A549 treated with AZD2906 at 1 μM for 4 hours (cell line): ENCODE results near the gene CCDC85B. TPM values are rescaled to one million over a fixed set of nuclear protein-coding genes. Genes with fewer than 3 reads are reported as not detected.

ENCODE experiments used
- total RNA-seq: library from RNA; stranded (reverse); fragments of 200-300 nt; extraction: Qiagen RNA extraction; gene quantifications from 5 replicates; pipeline ENCODE4 v1.2.3, GENCODE V29; 2022

Gene CCDC85B
- total RNA-seq, result 21.8 to 44.1 TPM (median 43.2 TPM) in 5 replicates

DNA sequence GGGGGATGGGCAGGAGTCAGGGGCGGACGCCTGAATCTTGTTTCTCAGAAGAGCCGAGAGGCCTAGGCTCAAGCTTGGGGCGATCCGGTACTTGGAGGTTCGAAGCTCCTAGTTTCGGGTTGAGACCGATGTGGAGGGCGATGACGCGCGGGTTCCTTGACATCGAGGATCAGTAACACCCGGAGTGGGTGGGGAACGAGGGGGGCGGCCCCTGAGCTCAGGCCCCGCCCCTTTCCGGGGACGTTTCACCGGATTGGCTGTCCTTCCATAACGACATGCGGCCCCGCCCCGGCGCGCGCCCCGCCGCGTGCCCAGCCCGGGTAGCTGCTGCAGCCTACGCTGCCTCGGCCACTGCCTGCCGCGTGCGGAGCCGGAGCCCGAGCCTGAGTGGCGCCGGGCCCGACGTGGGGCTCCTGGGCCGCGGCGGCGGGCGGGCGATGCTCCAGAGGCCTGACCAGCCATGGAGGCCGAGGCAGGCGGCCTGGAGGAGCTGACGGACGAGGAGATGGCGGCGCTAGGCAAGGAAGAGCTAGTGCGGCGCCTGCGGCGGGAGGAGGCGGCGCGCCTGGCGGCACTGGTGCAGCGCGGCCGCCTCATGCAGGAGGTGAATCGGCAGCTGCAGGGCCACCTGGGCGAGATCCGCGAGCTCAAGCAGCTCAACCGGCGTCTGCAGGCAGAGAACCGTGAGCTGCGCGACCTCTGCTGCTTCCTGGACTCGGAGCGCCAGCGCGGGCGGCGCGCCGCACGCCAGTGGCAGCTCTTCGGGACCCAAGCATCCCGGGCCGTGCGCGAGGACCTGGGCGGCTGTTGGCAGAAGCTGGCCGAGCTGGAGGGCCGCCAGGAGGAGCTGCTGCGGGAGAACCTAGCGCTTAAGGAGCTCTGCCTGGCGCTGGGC lies at the start of gene CCDC85B:
CCDC85B (plus strand) TSS at position 350 of the 895 bp plus-strand sequence; CDS start at position 461, 111 bp downstream.

GRCh38 chr11:65857853-65858680 lies 32.4 kb upstream of the CCDC85B start, which contains the start of gene CFL1:
CFL1 (minus strand) TSS chr11:65858180; CDS start chr11:65858099, 81 bp downstream.

DNA sequence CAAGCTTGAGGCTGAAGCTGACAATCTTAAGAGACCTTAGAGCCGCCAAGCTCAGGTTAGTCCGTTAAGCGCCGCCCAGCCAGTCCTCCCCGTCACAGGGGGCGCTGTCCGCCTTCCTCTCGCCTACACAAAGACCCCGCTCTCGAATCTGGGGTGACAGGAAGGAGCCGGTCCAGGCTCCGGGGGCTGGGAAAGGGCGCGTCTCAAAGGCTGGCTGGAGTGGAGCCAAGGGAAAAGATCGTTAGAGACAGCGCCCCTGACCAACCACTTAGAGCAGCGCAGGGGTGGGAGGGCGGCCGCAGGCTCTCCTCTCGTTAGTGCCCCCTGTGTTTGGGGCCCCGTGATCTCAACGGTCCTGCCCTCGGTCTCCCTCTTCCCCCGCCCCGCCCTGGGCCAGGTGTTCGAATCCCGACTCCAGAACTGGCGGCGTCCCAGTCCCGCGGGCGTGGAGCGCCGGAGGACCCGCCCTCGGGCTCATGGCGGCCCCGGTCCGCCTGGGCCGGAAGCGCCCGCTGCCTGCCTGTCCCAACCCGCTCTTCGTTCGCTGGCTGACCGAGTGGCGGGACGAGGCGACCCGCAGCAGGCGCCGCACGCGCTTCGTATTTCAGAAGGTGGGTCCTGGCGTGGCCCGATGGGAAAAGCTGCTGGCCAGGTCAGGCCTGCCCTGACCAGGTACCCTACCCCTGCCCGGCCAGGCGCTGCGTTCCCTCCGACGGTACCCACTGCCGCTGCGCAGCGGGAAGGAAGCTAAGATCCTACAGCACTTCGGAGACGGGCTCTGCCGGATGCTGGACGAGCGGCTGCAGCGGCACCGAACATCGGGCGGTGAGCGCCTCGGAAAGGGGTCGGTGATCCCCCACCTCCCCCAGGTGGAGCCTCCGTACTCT lies 30.0 kb upstream of the CCDC85B start, which contains the start of gene MUS81:
MUS81 (plus strand) TSS at position 156 of the 887 bp plus-strand sequence; CDS start at position 477, 321 bp downstream.

GRCh38 chr11:65872586-65873317 lies 17.7 kb upstream of the CCDC85B start, which contains the start of gene EFEMP2:
EFEMP2 (minus strand) TSS chr11:65872800; CDS start chr11:65872354, 446 bp downstream.

GRCh38 chr11:65879617-65880016 lies 10.9 kb upstream of the CCDC85B start, which contains the start of gene CTSW:
CTSW (plus strand) TSS chr11:65879837; CDS start chr11:65879855, 18 bp downstream.

DNA sequence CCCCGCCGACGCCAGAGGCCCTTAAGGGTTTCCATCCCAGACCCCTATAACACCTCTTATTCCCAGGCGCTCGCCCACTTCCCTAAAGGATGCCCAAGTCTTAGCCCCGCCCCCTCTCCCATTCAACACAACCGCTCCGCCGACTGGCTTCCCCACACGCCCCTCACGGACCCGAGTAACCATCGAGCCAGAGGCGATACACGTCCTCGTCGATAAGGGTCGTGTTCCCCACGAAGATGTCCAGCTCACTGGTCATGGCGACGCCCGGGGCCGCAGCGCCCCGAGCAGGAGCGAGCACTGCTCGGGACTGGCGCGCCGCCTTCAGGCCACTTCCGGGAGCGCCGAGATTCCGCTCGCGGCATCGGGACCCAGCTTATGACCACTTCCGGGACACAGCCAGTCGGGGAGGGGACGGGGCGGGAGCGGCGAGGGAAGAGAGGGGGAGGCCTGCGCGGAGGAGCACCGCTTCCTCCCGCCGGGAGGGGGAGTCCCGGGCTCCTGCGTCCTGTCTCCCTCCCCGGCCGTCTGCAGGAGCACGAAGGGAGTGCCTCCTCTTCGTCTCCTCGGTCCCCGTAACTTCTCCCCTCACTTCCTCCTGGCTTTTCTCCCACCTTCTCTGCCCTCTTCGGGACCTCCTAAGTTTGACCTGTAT lies 2.2 kb upstream of the CCDC85B start, which contains the start of gene FIBP:
FIBP (minus strand) TSS at position 309 of the 652 bp plus-strand sequence; CDS start at position 256, 53 bp downstream.

DNA sequence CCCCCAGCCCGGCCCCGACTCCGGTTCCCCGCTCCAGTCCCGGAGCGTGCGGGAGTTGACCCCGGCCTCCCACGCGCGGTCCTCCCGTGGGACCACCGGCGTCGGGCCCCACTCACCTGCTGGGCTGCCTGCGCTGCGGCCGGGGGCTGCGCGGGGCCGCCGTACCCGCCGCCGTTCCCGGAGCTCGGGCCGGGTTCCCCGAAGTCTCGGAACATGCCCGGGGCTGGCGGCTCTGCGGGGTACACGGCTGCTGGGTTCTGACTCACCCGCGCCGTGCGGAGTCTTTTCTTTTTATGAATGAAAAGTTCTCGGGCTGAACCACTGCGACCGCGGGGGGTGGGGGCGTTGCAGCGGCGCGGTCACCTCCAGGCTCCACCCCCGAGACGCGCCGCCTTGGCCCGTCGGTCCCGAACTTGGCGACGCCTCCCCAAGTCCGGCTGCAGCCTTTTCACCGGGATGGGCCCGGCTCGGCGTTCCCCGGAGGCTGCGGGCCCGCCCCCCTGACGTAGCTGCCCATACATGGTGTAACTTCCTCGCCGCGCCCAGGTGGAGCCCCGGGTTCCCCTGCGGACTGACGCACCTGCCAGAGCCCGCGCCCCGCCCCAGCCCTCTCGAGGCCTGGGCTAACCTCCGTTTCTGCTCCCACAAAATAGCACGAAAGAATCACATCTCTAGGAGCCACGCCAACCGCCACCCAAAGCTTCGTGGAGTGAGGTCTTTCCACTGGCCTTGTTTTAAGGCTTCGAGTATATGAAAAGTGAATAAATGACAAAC lies 9.8 kb downstream of the CCDC85B start, which contains the start of gene FOSL1:
FOSL1 (minus strand) TSS at position 264 of the 774 bp plus-strand sequence; CDS start at position 215, 49 bp downstream.

DNA sequence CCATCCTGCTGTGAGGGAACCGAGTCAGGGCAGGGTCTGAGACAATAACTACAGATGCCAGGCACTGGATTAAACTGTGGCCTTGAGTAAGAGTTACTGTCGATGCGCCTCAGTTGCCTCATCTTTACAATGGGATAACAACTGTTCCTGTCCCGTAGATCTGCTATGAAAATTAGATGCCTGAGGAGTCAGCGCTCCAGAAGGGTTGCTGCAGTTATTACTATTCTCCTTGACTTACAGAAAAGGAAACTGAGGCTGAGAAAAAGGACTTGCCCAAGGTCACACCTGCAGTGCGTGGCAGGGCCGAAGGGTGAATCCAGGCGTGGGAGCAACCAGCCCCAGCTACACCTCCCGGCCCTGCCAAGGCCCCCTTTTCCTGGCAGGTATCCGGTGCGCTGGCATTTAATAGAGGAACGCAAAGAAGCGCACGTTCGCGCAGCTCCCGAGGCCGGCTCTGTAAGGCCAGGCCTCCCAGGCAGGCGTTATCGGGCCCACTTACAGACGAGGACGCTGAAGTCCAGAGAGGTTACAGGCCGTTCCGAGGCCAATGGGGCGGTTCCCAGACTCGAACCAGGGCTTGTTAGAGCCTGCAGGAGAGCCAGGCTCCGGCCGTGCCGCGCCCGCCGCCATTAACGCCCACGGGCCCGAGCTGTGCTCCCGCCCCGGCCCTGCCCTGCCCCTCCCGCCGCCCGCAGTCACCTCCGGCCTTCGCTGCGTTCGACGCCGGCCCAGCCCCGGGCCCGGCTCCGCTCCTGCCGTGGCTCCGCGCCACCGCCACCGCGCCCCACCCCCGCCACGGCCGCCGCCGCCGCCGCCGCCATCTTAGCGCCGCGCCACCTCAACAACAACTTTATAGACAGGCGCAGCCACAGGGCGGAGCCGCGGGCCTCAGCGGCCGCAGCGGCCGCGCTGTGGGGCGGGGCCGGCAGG lies 28.0 kb downstream of the CCDC85B start, which contains the start of gene C11orf68:
C11orf68 (minus strand) TSS at position 852 of the 930 bp plus-strand sequence; CDS start at position 821, 31 bp downstream.

GRCh38 chr11:65919141-65919572 lies 28.7 kb downstream of the CCDC85B start, which contains the start of gene DRAP1:
DRAP1 (plus strand) TSS chr11:65919426; CDS start chr11:65919502, 76 bp downstream.

Other genes starting within 250 kb of the CCDC85B start
- 63.5 to 78.0 TPM (median 73.7 TPM) in 5 replicates for gene RELA, start 227.8 kb upstream of the CCDC85B start, total RNA-seq
- 40.9 to 56.0 TPM (median 50.3 TPM) in 5 replicates for gene KAT5, start 178.4 kb upstream of the CCDC85B start, total RNA-seq
- gene RNASEH2C, start 169.9 kb upstream of the CCDC85B start, total RNA-seq, result 28.0 to 49.4 TPM (median 47.9 TPM) in 5 replicates
- 9.7 to 13.2 TPM (median 12.3 TPM) in 5 replicates for gene AP5B1, start 109.7 kb upstream of the CCDC85B start, total RNA-seq
- gene OVOL1, start 103.6 kb upstream of the CCDC85B start, total RNA-seq, result 0.04 to 0.15 TPM (median 0.10 TPM) in 5 replicates
- 0.05 to 0.08 TPM (median 0.06 TPM) in 5 replicates for gene SNX32, start 56.7 kb upstream of the CCDC85B start, total RNA-seq
- 1,981 to 2,375 TPM (median 2,303 TPM) in 5 replicates for gene CFL1, start 32.5 kb upstream of the CCDC85B start, total RNA-seq
- 24.7 to 35.0 TPM (median 32.8 TPM) in 5 replicates for gene MUS81, start 30.2 kb upstream of the CCDC85B start, total RNA-seq
- gene EFEMP2, start 17.9 kb upstream of the CCDC85B start, total RNA-seq, result 0.49 to 1.1 TPM (median 0.97 TPM) in 5 replicates
- gene CTSW, start 10.8 kb upstream of the CCDC85B start, total RNA-seq, result 0.07 to 0.11 TPM in 2 of 5 replicates, not detected in the others
- gene FIBP, start 2.2 kb upstream of the CCDC85B start, total RNA-seq, result 72.3 to 88.2 TPM (median 83.5 TPM) in 5 replicates
- 97.3 to 161 TPM (median 118 TPM) in 5 replicates for gene FOSL1, start 9.7 kb downstream of the CCDC85B start, total RNA-seq
- gene C11orf68, start 28.4 kb downstream of the CCDC85B start, total RNA-seq, result 30.9 to 49.9 TPM (median 44.6 TPM) in 5 replicates
- gene DRAP1, start 28.8 kb downstream of the CCDC85B start, total RNA-seq, result 162 to 254 TPM (median 207 TPM) in 5 replicates
- not detected in 5 replicates for gene TSGA10IP, start 54.8 kb downstream of the CCDC85B start, total RNA-seq
- gene SART1, start 71.1 kb downstream of the CCDC85B start, total RNA-seq, result 40.2 to 59.5 TPM (median 54.5 TPM) in 5 replicates
- 35.6 to 48.5 TPM (median 38.7 TPM) in 5 replicates for gene EIF1AD, start 111.5 kb downstream of the CCDC85B start, total RNA-seq
- 374 to 488 TPM (median 470 TPM) in 5 replicates for gene BANF1, start 111.8 kb downstream of the CCDC85B start, total RNA-seq
- not detected in 5 replicates for gene CST6, start 121.3 kb downstream of the CCDC85B start, total RNA-seq
- gene CATSPER1, start 135.8 kb downstream of the CCDC85B start, total RNA-seq, result 1.1 to 1.5 TPM (median 1.3 TPM) in 5 replicates
- not detected in 5 replicates for gene GAL3ST3, start 158.5 kb downstream of the CCDC85B start, total RNA-seq
- 163 to 185 TPM (median 169 TPM) in 5 replicates for gene SF3B2, start 161.7 kb downstream of the CCDC85B start, total RNA-seq
- gene PACS1, start 179.6 kb downstream of the CCDC85B start, total RNA-seq, result 61.1 to 91.1 TPM (median 82.8 TPM) in 5 replicates